ENCODE results near the gene OR6C6.

Gene OR6C6

GRCh38 chr12:55258303-55258702 lies 38.1 kb downstream of the OR6C6 start:
- Histone ChIP-seq H3K14ac (ENCODE audit: low read length in 2 of 2) (no peak overlapping the region), H4K8ac (ENCODE audit: low read length) (no peak overlapping the region), H2BK120ac (ENCODE audit: low read depth, low read length) (no peak overlapping the region), H3K23ac (ENCODE audit: low read length in 2 of 2) (no peak overlapping the region), H3K79me1 (replicated peaks; ENCODE audit: low read length, poor library complexity, severe bottlenecking) (no peaks in the 10 kb centered on the region), H3K36me3 (ENCODE audit: control insufficient read depth in 1 of 2, insufficient read depth in 2 of 2, low read depth in 1 of 2, low read length in 2 of 2) (no peaks in the 10 kb centered on the region), H3K4ac (ENCODE audit: low read depth in 1 of 2, low read length in 2 of 2) (no peak overlapping the region), H3K4me3 (ENCODE audit: insufficient read depth in 1 of 2, low read depth in 1 of 2, low read length in 2 of 2) (no peak overlapping the region), H2BK12ac (ENCODE audit: low read length in 2 of 2) (no peak overlapping the region), H3K9ac (ENCODE audit: low read length) (no peak overlapping the region), H2AK5ac (ENCODE audit: low read length, severe bottlenecking) (no peak overlapping the region), H3K27me3 (ENCODE audit: control insufficient read depth in 1 of 2, insufficient read depth in 1 of 2, low read length in 2 of 2) (no peaks in the 10 kb centered on the region), H2BK15ac (ENCODE audit: low read depth, poor library complexity, severe bottlenecking) (no peak overlapping the region), H2AFZ (ENCODE audit: low read depth, low read length) (no peak overlapping the region), H4K91ac (ENCODE audit: low read length) (no peak overlapping the region), H3K18ac (ENCODE audit: low read depth in 1 of 2, low read length in 2 of 2) (no peak overlapping the region), H3K4me1 (ENCODE audit: control insufficient read depth, insufficient read depth, low read depth, low read length) (no peaks in the 10 kb centered on the region), H2BK5ac (ENCODE audit: low read depth, low read length, poor library complexity, severe bottlenecking) (no peak overlapping the region), H3K27ac (ENCODE audit: low read length, poor library complexity, severe bottlenecking) (no peak overlapping the region), H3K4me2 (ENCODE audit: low read length, poor library complexity, severe bottlenecking) (no peak overlapping the region), H3K9me3 (ENCODE audit: control insufficient read depth, low read length) (no peaks in the 10 kb centered on the region)
- no peak for DNase-seq
- WGBS, result 56% methylated on average over 2 of the region's 2 CpGs

DNA sequence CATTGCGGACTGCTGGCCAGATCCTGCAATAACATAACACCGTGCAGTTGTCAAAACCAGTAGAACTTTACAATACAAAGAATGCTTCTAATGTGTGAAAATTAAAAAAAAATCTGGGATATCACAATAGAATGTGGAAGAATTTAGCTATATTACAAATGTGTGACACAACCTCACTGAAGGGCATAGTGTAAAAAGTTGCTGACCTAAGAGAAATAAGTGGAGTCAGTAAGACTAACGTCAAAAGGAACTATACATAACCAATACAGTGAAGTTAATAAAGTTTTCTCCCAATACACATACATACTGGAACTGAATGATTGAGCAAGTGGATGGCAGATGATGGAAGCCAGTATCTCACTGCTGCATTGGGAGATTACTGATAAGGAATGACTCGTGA lies 39.5 kb downstream of the OR6C6 start:
- Histone ChIP-seq H4K91ac (ENCODE audit: low read length) (no peak overlapping the region), H3K4me1 (ENCODE audit: control insufficient read depth, insufficient read depth, low read depth, low read length) (no peaks in the 10 kb centered on the region), H3K4me3 (ENCODE audit: insufficient read depth in 1 of 2, low read depth in 1 of 2, low read length in 2 of 2) (no peak overlapping the region), H3K27me3 (ENCODE audit: control insufficient read depth in 1 of 2, insufficient read depth in 1 of 2, low read length in 2 of 2) (no peaks in the 10 kb centered on the region), H3K4ac (ENCODE audit: low read depth in 1 of 2, low read length in 2 of 2) (no peak overlapping the region), H3K14ac (ENCODE audit: low read length in 2 of 2) (no peak overlapping the region), H2BK15ac (ENCODE audit: low read depth, poor library complexity, severe bottlenecking) (no peak overlapping the region), H2BK12ac (ENCODE audit: low read length in 2 of 2) (no peak overlapping the region), H3K27ac (ENCODE audit: low read length, poor library complexity, severe bottlenecking) (no peak overlapping the region), H4K8ac (ENCODE audit: low read length) (no peak overlapping the region), H3K79me1 (replicated peaks; ENCODE audit: low read length, poor library complexity, severe bottlenecking) (no peaks in the 10 kb centered on the region), H3K18ac (ENCODE audit: low read depth in 1 of 2, low read length in 2 of 2) (no peak overlapping the region), H3K9ac (ENCODE audit: low read length) (no peak overlapping the region), H3K36me3 (ENCODE audit: control insufficient read depth in 1 of 2, insufficient read depth in 2 of 2, low read depth in 1 of 2, low read length in 2 of 2) (no peaks in the 10 kb centered on the region), H2BK5ac (ENCODE audit: low read depth, low read length, poor library complexity, severe bottlenecking) (no peak overlapping the region), H3K4me2 (ENCODE audit: low read length, poor library complexity, severe bottlenecking) (no peak overlapping the region), H3K9me3 (ENCODE audit: control insufficient read depth, low read length) (no peaks in the 10 kb centered on the region), H2AFZ (ENCODE audit: low read depth, low read length) (no peak overlapping the region), H3K23ac (ENCODE audit: low read length in 2 of 2) (no peak overlapping the region), H2BK120ac (ENCODE audit: low read depth, low read length) (no peak overlapping the region), H2AK5ac (ENCODE audit: low read length, severe bottlenecking) (no peak overlapping the region)
- no peak for DNase-seq
- WGBS, result no CpG with 5 or more reads among the region's 4 CpGs

DNA sequence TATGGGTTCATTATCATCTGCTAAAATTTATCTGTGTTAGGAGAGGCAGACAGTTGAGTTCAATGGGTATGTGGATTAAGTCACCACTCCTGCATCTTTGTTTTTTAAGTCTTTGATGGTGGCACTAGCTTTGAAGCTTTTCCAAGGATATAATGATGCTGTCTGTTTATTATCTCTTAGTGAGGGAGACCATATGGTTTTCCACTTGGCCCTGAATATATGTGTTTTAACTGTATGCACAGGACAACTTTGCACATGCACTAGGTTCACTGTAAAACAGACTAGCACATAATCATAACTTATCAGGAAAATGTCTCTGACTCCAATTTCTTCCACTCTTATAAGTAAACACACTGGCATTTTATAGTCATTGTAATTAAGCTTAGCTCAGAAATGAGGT lies 43.1 kb downstream of the OR6C6 start:
- Histone ChIP-seq H2BK120ac (ENCODE audit: low read depth, low read length) (no peak overlapping the region), H2BK12ac (ENCODE audit: low read length in 2 of 2) (no peak overlapping the region), H4K91ac (ENCODE audit: low read length) (no peak overlapping the region), H3K36me3 (ENCODE audit: control insufficient read depth in 1 of 2, insufficient read depth in 2 of 2, low read depth in 1 of 2, low read length in 2 of 2) (no peaks in the 10 kb centered on the region), H3K9me3 (ENCODE audit: control insufficient read depth, low read length) (no peaks in the 10 kb centered on the region), H3K14ac (ENCODE audit: low read length in 2 of 2) (no peak overlapping the region), H2BK15ac (ENCODE audit: low read depth, poor library complexity, severe bottlenecking) (no peak overlapping the region), H2BK5ac (ENCODE audit: low read depth, low read length, poor library complexity, severe bottlenecking) (no peak overlapping the region), H3K4ac (ENCODE audit: low read depth in 1 of 2, low read length in 2 of 2) (no peak overlapping the region), H3K4me2 (ENCODE audit: low read length, poor library complexity, severe bottlenecking) (no peak overlapping the region), H3K4me1 (ENCODE audit: control insufficient read depth, insufficient read depth, low read depth, low read length) (no peaks in the 10 kb centered on the region), H3K27ac (ENCODE audit: low read length, poor library complexity, severe bottlenecking) (no peak overlapping the region), H2AK5ac (ENCODE audit: low read length, severe bottlenecking) (no peak overlapping the region), H3K27me3 (ENCODE audit: control insufficient read depth in 1 of 2, insufficient read depth in 1 of 2, low read length in 2 of 2) (no peaks in the 10 kb centered on the region), H3K23ac (ENCODE audit: low read length in 2 of 2) (no peak overlapping the region), H2AFZ (ENCODE audit: low read depth, low read length) (no peak overlapping the region), H3K18ac (ENCODE audit: low read depth in 1 of 2, low read length in 2 of 2) (no peak overlapping the region), H4K8ac (ENCODE audit: low read length) (no peak overlapping the region), H3K4me3 (ENCODE audit: insufficient read depth in 1 of 2, low read depth in 1 of 2, low read length in 2 of 2) (no peak overlapping the region), H3K9ac (ENCODE audit: low read length) (no peak overlapping the region), H3K79me1 (replicated peaks; ENCODE audit: low read length, poor library complexity, severe bottlenecking) (no peaks in the 10 kb centered on the region)
- no peak for DNase-seq

- H3K4ac ChIP-seq (ENCODE audit: low read depth in 1 of 2, low read length in 2 of 2), result no peak overlapping the region
- no peak overlapping the region for H2BK12ac ChIP-seq (ENCODE audit: low read length in 2 of 2)
- H2BK120ac ChIP-seq (ENCODE audit: low read depth, low read length), result no peak overlapping the region
- H3K4me2 ChIP-seq (ENCODE audit: low read length, poor library complexity, severe bottlenecking), result no peak overlapping the region
- no peak overlapping the region for H2AK5ac ChIP-seq (ENCODE audit: low read length, severe bottlenecking)
- no peaks in the 10 kb centered on the region for H3K36me3 ChIP-seq (ENCODE audit: control insufficient read depth in 1 of 2, insufficient read depth in 2 of 2, low read depth in 1 of 2, low read length in 2 of 2)
- H2BK15ac ChIP-seq (ENCODE audit: low read depth, poor library complexity, severe bottlenecking), result no peak overlapping the region
- H2AFZ ChIP-seq (ENCODE audit: low read depth, low read length), result no peak overlapping the region
- no peak overlapping the region for H3K23ac ChIP-seq (ENCODE audit: low read length in 2 of 2)
- no peak for DNase-seq
- H3K79me1 ChIP-seq (replicated peaks; ENCODE audit: low read length, poor library complexity, severe bottlenecking), result no peaks in the 10 kb centered on the region
- no peaks in the 10 kb centered on the region for H3K9me3 ChIP-seq (ENCODE audit: control insufficient read depth, low read length)
- H3K9ac ChIP-seq (ENCODE audit: low read length), result no peak overlapping the region
- H3K4me1 ChIP-seq (ENCODE audit: control insufficient read depth, insufficient read depth, low read depth, low read length), result no peaks in the 10 kb centered on the region
- no peak overlapping the region for H4K91ac ChIP-seq (ENCODE audit: low read length)
- 83% methylated on average over 1 of the region's 3 CpGs for WGBS
- no peak overlapping the region for H3K27ac ChIP-seq (ENCODE audit: low read length, poor library complexity, severe bottlenecking)
- no peak overlapping the region for H4K8ac ChIP-seq (ENCODE audit: low read length)
- H2BK5ac ChIP-seq (ENCODE audit: low read depth, low read length, poor library complexity, severe bottlenecking), result no peak overlapping the region
- no peak overlapping the region for H3K18ac ChIP-seq (ENCODE audit: low read depth in 1 of 2, low read length in 2 of 2)
- H3K27me3 ChIP-seq (ENCODE audit: control insufficient read depth in 1 of 2, insufficient read depth in 1 of 2, low read length in 2 of 2), result peaks cover 0 to 3% of the 10 kb centered on the region in 2 experiments
- H3K4me3 ChIP-seq (ENCODE audit: insufficient read depth in 1 of 2, low read depth in 1 of 2, low read length in 2 of 2), result no peak overlapping the region
- no peak overlapping the region for H3K14ac ChIP-seq (ENCODE audit: low read length in 2 of 2)
These were observed 45.4 kb downstream of the OR6C6 start for GRCh38 chr12:55250944-55251343.
